Spleen (tissue), 11 donors: ENCODE measurements around the gene ZYX. TPM values are rescaled to one million over a fixed set of nuclear protein-coding genes. Genes with fewer than 3 reads are reported as not detected.
"Not testable (repeated sequence)": the region's sequence is repeated elsewhere in the genome, so short reads cannot be mapped to it uniquely, and the experiment has no call there.

ENCODE experiments used
- DNase-seq: peaks from one replicate; pipeline ENCODE4 v3.0.0-alpha.2; 2020
- H3K27ac ChIP-seq, 8 donors: fragments of 200-600 bp; sonication (generic) in 7 of 8; 1 replicate in 4 of 8; 2 replicates in 4 of 8; pipeline versions ENCODE4 v1.5.0 to v1.8.0; 2016 to 2021; ENCODE audit warnings: inconsistent platforms in 4 of 8, mild to moderate bottlenecking in 4 of 8, moderate library complexity in 1 of 8
- H3K27me3 ChIP-seq, 7 donors: fragments of 200-600 bp; sonication (generic) in 6 of 7; replicated peaks in 1 of 7; 1 replicate in 4 of 7; 2 replicates in 3 of 7; pipeline versions ENCODE4 v1.5.0 to v1.8.0; 2016 to 2021; ENCODE audit warnings: inconsistent platforms in 3 of 7, mild to moderate bottlenecking in 1 of 7
- H3K36me3 ChIP-seq, 6 donors: fragments of 200-600 bp; sonication (generic) in 5 of 6; 1 replicate in 4 of 6; 2 replicates in 2 of 6; pipeline versions ENCODE4 v1.5.0 to v1.8.0; 2016 to 2021; ENCODE audit warnings: inconsistent platforms in 2 of 6
- H3K4me1 ChIP-seq, 6 donors: fragments of 200-600 bp; sonication (generic) in 5 of 6; 1 replicate in 3 of 6; 2 replicates in 3 of 6; pipeline versions ENCODE4 v1.5.0 to v1.8.0; 2016 to 2021; ENCODE audit warnings: inconsistent platforms in 3 of 6
- H3K4me3 ChIP-seq, 8 donors: fragments of 200-600 bp; sonication (generic) in 7 of 8; 1 replicate in 4 of 8; 2 replicates in 4 of 8; pipeline versions ENCODE4 v1.5.0 to v1.8.0; 2016 to 2021; ENCODE audit warnings: inconsistent platforms in 4 of 8, mild to moderate bottlenecking in 4 of 8, moderate library complexity in 2 of 8
- H3K9me3 ChIP-seq, 8 donors: fragments of 200-600 bp; sonication (generic) in 7 of 8; 1 replicate in 4 of 8; 2 replicates in 4 of 8; pipeline versions ENCODE4 v1.5.0 to v1.8.0; 2016 to 2021; ENCODE audit warnings: inconsistent platforms in 4 of 8
- POLR2A ChIP-seq, 3 donors: fragments of 450-650 bp; IDR thresholded peaks; one replicate each; pipeline ENCODE4 v1.5.1; 2017; ENCODE audit warnings: antibody characterized with exemption in 3 of 3, mild to moderate bottlenecking in 1 of 3
- POLR2AphosphoS5 ChIP-seq, 3 donors: sonication (generic); formaldehyde crosslinking; IDR thresholded peaks; one replicate each; pipeline ENCODE4 v1.5.1; 2017; ENCODE audit warnings: antibody characterized with exemption in 3 of 3
- WGBS, 5 donors: extraction: QIAGEN DNeasy Blood & Tissue Kit in 3 of 5; methylation state at CpG; one replicate each; pipeline versions ENCODE4 v1.1.5 to v1.1.7; 2013 to 2018; 5-methylcytosine and 5-hydroxymethylcytosine counted together
- intact Hi-C: fragments of 100-400 bp; cut with DNase I; formaldehyde crosslinking; loops from one replicate; pipeline ENCODE4 v1.15.0; 2023; ENCODE audit warnings: low total_unique reads
- polyA plus RNA-seq, 3 donors: library from polyadenylated mRNA; stranded (reverse); fragments of 200-250 nt; gene quantifications; one replicate each; pipeline ENCODE4 v1.2.1, GENCODE V29; 2013
- total RNA-seq, 7 donors: library from RNA; depleted of rRNA in 3 of 7; stranded (reverse); fragments of >200 nt in 3 of 7; fragmentation: NEBNext Ultra II Directional in 4 of 7; extraction: Animal tissue kit (Norgen Biotek cat#: 25700) in 4 of 7; gene quantifications; one replicate each; pipeline versions ENCODE4 v1.1.0 to v1.2.1, GENCODE V29; 2016 to 2021
- TF ChIP-seq, protein P1 (sequence below), 11 experiments: fragments of 200-600 bp in 7 of 11; fragments of 450-650 bp in 4 of 11; sonication (generic) in 4 of 11; IDR thresholded peaks in 8 of 11; conservative IDR thresholded peaks in 3 of 11; 1 replicate in 7 of 11; 2 replicates in 4 of 11; pipeline versions ENCODE4 v1.4.0 to v1.8.0; 2016 to 2021; ENCODE audit warnings: antibody characterized with exemption in 11 of 11, inconsistent platforms in 4 of 11, mild to moderate bottlenecking in 1 of 11
- donor health status: healthy with polysubstance abuse.
- donor health status: DM: no; HTN: no; CAD: no; lungs with moderate emphysema.
- donor health status: DM: no; HTN: no; CAD: no.
- donor health status: Bipolar disorder and iron deficiency.
- donor health status: healthy.
- donor health status: DM: no; HTN: no; CAD: no.
- donor health status: DM: yes; HTN: yes; CAD: no.

ZYX gene
- total and polyA plus RNA-seq, 10 donors: 50.3 to 439 (median 187) TPM

GRCh38 chr7:143410521-143411004, 29.4 kb downstream of the ZYX start:
- Histone ChIP-seq H3K9me3 (no peaks in the 10 kb centered on the region), H3K27ac (peak overlapping the region in 5 of 8 donors; percentile 32 to 77 (median 55)), H3K36me3 (no peaks in the 10 kb centered on the region), H3K27me3 (peaks cover 0 to 72% (median 0%) of the 10 kb centered on the region in 7 donors), H3K4me3 (no peak overlapping the region), H3K4me1 (peaks cover 13 to 68% (median 44%) of the 10 kb centered on the region in 6 donors)
- DNase-seq: no peak
- TF ChIP-seq POLR2A (IDR thresholded peaks at IDR 0.05) (no peak), POLR2AphosphoS5 (IDR thresholded peaks at IDR 0.05) (no peak)
- TF ChIP-seq, protein P1, sequence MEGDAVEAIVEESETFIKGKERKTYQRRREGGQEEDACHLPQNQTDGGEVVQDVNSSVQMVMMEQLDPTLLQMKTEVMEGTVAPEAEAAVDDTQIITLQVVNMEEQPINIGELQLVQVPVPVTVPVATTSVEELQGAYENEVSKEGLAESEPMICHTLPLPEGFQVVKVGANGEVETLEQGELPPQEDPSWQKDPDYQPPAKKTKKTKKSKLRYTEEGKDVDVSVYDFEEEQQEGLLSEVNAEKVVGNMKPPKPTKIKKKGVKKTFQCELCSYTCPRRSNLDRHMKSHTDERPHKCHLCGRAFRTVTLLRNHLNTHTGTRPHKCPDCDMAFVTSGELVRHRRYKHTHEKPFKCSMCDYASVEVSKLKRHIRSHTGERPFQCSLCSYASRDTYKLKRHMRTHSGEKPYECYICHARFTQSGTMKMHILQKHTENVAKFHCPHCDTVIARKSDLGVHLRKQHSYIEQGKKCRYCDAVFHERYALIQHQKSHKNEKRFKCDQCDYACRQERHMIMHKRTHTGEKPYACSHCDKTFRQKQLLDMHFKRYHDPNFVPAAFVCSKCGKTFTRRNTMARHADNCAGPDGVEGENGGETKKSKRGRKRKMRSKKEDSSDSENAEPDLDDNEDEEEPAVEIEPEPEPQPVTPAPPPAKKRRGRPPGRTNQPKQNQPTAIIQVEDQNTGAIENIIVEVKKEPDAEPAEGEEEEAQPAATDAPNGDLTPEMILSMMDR (IDR thresholded peaks at IDR 0.05 in 8 of 11, conservative IDR thresholded peaks at IDR 0.05 in 3 of 11): no peak
- intact Hi-C loops: no loop called here
- 29 to 48% (median 43%) methylated on average over 6 of the region's 6 CpGs for WGBS, 5 donors

DNA sequence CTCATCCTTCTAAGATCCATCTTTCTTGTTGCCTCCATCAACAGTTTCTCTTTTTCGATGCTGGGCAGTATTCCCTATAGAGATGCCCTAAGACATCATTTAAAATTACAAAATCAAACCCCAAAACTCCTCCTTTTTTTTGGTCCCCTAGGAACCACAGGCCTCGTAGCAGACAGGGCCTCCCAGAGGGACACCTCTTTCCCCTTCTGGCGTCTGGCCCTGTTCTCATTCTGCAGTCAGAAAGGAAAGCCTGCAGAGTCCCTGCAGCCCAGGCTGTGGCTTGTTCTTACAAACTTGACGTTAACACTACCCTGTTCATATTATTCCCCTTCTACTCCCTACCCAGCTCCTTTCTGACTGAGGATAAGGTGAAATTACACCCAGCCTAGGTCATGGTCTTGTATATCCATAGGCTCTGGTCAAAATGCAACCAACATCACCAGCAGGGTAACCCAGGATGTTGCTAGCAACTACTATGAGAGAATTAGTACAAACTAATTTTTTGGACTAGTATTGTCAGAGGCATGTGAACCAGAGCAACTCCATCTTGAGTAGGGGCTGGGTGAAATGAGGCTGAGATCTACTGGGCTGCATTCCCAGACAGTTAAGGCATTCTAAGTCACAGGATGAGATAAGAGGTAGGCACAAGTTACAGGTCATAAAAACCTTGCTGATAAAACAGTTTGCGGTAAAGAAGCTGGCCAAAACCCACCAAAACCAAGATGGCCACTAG, 31.0 kb downstream of the ZYX start:
- Histone ChIP-seq H3K27me3 (peaks cover 0 to 78% (median 0%) of the 10 kb centered on the region in 7 donors), H3K27ac (peak overlapping the region in 1 of 8 donors; percentile 80), H3K4me3 (no peak overlapping the region), H3K36me3 (no peaks in the 10 kb centered on the region), H3K4me1 (peaks cover 10 to 68% (median 39%) of the 10 kb centered on the region in 6 donors), H3K9me3 (no peaks in the 10 kb centered on the region)
- 51 to 63% (median 58%) methylated on average over 5 of the region's 5 CpGs for WGBS, 5 donors
- TF ChIP-seq, protein P1 (IDR thresholded peaks at IDR 0.05 in 8 of 11, conservative IDR thresholded peaks at IDR 0.05 in 3 of 11): no peak
- TF ChIP-seq POLR2A (IDR thresholded peaks at IDR 0.05) (no peak), POLR2AphosphoS5 (IDR thresholded peaks at IDR 0.05) (no peak)
- no peak for DNase-seq
- intact Hi-C loops: no loop called here

- WGBS, 5 donors: 78 to 88% (median 82%) methylated on average over 8 of the region's 8 CpGs
- no peaks in the 10 kb centered on the region for H3K36me3 ChIP-seq
- H3K4me3 ChIP-seq: no peak overlapping the region
- intact Hi-C loops: no loop called here
- H3K4me1 ChIP-seq: peaks cover 9 to 58% (median 30%) of the 10 kb centered on the region in 6 donors
- peaks cover 0 to 74% (median 0%) of the 10 kb centered on the region in 7 donors for H3K27me3 ChIP-seq
- DNase-seq: no peak
- TF ChIP-seq POLR2AphosphoS5 (IDR thresholded peaks at IDR 0.05): no peak
- no peak for TF ChIP-seq POLR2A (IDR thresholded peaks at IDR 0.05)
- TF ChIP-seq, protein P1 (IDR thresholded peaks at IDR 0.05 in 8 of 11, conservative IDR thresholded peaks at IDR 0.05 in 3 of 11): no peak
- no peaks in the 10 kb centered on the region for H3K9me3 ChIP-seq
- peak overlapping the region in 3 of 8 donors; percentile 15 to 80 (median 23) for H3K27ac ChIP-seq
Measured at GRCh38 chr7:143413123-143413522, 32.0 kb downstream of the ZYX start.

DNA sequence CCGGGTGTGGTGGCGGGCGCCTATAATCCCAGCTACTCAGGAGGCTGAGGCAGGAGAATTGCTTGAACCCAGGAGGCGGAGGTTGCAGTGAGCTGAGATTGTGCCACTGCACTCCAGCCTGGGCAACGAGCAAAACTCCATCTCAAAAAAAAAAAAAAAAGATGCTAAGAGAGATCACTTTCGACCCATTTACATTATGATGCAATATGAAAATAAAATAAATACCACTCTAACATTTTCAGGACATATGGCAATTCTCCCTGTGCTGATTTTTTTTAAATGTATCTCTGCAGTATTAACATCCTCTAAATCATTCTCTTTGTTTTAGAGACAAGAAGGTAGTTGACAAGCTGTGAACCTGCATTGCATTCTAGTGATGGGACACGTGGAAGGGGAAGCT, 34.1 kb downstream of the ZYX start:
- WGBS, 5 donors: 78 to 93% (median 83%) methylated on average over 6 to 7 of the region's 7 CpGs
- DNase-seq: not testable (repeated sequence)

More for the DNA sequence above, 34.1 kb downstream of the ZYX start:
- H3K4me3 ChIP-seq, H3K9me3 ChIP-seq, intact Hi-C loops, H3K27ac ChIP-seq, H3K36me3 ChIP-seq: not testable (repeated sequence)
- peaks cover 0 to 53% (median 0%) of the 10 kb centered on the region in 7 donors for H3K27me3 ChIP-seq
- peaks cover 0 to 37% (median 9%) of the 10 kb centered on the region in 6 donors for H3K4me1 ChIP-seq
